GM11168 (cell line): Measurements from ENCODE around the gene AOC1.
"Not testable (repeated sequence)": the region's sequence is repeated elsewhere in the genome, so short reads cannot be mapped to it uniquely, and the experiment has no call there.

Experiments
- in situ Hi-C: fragments of 300-500 bp; cut with MboI; formaldehyde crosslinking; loops from one replicate; pipeline ENCODE4 v1.12.0; 2022; ENCODE audit warnings: low sequenced_read_pairs; ENCODE audit not compliant: unreplicated experiment

AOC1 gene

DNA sequence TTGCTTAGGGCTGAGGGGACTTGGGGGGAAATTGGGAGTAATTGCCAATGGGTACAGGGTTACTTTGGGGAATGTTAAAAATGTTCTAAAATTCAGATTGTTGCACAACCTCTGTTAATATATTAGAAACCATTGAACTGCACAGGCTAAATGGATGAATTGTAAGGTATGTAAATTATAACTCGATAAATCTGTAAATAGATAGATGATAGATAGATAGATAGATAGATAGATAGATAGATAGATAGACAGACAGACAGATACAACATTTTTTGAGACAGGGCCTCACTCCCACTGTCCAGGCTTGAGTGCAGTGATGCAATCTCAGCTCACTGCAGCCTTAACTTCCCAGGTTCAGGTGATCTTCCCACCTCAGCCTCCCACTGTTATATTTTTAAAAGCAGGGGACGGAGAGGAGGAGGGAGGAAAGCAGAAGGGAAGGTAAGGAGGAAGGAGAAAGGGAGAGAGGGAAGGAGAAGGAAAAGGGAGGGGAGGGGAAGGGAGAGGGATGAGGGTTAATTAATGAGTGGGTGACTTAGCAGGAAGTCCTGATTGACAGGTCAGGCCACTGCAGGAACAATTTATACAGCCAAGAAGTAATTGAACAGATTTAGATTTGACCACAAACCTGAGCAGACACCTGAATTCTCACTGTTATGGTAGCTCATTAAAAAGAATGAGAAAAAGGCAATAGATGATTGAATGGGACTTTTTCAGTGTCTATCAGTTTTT, 38.7 kb downstream of the AOC1 start:
- in situ Hi-C loops, result no loop called here

DNA sequence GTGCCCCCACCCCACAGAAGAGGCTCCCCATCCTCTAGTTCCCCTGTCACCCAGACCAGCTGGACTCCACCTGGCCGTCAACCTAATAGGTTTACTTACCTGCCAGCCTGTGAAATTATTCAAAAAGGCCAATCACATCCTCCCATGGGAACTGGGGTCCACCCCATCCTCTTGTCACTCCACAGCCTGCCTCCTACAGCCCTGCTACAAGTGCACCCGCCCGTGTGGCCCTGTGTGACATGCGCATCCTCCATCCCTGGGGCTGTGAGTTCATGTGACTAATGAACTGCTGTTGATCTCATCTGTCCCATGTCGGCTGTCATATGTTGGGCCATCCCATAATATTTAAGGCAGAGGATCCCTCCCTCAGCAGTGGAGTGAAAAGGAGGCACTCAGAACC, 39.4 kb downstream of the AOC1 start:
- in situ Hi-C loops, result no loop called here

DNA sequence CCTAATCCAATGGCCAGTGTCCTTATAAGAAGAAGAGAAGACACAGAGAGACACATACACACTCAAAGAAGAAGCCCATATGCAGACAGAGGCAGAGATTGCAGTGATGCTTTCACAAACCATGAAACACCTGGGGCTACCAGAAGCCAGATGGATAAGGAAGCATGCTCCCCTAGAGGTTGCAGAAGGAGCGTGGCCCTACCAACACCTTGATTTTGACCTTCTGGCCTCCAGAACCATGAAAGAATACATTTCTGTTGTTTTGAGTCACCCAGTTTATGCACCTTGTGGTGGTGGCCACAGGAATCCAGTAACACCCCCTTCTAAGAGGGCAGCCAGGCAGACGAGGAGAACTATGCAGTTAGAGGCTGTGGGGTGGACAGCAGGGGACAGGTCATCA, 43.5 kb downstream of the AOC1 start:
- in situ Hi-C loops, result no loop called here

DNA sequence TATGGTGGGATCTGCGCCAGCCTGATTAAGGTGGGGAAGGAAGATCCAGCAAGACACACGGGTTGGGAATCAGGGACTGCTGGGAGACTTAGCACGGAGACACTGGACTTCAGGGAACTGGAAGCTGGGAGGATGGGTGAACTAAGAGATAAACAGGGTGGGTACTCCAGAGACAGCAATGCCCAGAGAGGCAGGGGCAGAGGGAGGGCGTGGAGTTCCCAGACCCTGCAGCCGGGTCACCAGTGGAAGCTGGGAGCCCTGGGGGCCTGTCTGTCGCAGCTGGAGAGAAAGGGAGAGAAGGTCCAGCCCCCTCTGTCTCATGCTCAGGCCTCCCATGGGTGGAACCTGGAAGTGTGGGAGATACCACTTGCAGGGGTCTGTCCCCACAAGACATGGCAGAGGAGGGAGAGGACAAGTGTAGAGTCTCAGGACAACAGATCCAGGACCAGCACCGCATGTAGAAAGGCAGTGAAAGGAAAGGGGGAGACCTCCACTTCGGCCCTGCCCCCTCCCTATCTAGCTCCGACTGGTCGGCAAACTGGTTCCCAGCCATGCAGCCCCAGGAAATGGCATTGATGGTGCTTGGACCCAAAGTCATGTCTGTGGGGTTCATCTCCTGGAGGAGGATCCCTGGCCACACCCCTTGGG, 44.4 kb downstream of the AOC1 start:
- in situ Hi-C loops, result no loop called here

DNA sequence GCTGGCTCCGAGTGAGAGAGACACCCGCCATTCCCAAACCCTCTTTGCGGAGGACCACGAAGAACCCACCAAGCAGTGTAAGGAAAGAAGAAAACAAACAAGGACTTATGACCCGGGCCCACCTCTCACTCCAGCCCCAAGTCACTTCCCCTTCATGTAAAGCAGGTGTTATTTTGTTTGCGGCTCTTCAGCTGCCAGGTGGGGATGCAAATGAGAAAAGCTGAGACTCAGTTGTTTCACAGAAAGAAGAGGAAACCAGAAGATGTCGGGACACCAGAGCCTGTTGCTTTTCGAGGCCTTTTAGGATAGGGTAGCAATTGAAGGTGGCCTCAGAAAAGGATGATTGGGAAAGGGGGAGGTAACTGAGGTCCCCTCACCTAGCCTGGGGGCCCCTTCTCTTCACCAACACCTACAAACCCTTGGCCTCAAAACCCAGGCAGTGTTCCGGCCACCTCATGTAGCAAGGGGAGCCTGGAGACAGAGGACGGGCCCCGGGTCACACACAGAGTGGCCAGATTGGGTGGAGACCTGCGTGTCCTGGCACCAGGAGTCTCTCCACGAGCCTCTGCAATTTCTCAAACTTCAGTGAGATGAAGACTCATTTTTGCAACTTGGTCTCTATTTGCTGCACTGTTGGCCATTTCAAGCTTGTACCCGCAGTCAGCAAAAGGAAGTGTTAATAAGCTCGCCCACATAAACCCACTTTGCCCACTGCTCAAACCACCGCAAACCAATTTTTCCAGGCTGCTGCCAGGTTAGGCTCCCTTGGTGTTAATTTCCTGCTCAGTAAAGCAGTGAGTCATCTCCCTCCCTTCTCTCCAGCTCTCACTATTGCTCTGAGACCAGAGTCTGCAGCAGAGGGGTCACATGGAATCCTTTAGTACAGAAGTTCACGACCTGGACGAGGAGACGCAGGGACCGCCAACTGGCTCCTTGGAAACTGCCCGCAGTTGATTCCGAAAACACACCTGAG, 45.5 kb downstream of the AOC1 start:
- in situ Hi-C loops, result no loop called here

DNA sequence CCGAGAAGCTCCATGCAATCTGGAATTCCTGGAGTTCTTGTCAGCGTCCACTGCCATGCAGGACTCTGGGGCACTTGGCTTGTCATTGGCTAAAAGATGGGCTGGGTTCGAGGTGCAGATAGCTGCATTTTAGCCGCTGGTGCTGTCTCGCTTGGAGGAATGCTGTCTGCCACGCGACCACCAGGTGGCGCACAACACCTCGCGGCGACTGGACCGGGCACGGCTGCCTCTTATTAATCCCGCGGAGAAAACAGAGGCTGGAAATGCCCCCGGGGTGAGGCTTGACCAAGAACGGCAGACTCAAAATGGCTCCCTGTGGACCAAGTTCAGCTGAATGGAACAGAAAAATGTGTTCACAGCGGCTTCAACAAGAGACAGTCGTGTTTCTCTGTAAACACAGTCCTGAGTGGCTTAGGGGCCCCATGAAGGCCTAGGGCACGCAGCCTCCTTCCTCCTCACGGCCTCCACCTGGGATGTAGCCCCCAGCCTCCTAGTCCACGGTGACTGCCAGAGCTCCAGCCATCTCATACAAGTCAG, 46.2 kb downstream of the AOC1 start:
- in situ Hi-C loops, result no loop called here

DNA sequence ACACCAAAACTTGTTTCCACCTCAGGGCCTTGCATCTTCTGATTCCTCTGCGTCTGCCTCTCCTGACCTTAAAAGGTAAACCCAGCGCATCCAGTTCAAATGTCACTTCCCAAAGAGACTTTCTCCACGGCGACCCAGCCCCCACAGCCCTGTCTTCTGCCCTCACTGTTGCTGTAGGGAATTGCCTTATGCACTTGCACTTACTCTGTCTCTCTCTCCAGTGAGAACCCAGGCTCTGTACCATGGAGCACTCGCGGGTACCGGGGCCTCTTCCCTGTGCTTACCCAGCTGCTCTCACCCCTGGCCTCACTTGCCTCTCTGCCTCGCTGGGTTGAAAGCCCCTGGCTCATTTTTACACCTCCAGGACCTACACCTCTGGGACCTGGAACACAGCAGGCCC, 48.4 kb downstream of the AOC1 start:
- in situ Hi-C loops, result loop anchor here (10.0 kb wide), 1 partner anchor 114 kb away; no protein-coding TSS in a partner anchor

DNA sequence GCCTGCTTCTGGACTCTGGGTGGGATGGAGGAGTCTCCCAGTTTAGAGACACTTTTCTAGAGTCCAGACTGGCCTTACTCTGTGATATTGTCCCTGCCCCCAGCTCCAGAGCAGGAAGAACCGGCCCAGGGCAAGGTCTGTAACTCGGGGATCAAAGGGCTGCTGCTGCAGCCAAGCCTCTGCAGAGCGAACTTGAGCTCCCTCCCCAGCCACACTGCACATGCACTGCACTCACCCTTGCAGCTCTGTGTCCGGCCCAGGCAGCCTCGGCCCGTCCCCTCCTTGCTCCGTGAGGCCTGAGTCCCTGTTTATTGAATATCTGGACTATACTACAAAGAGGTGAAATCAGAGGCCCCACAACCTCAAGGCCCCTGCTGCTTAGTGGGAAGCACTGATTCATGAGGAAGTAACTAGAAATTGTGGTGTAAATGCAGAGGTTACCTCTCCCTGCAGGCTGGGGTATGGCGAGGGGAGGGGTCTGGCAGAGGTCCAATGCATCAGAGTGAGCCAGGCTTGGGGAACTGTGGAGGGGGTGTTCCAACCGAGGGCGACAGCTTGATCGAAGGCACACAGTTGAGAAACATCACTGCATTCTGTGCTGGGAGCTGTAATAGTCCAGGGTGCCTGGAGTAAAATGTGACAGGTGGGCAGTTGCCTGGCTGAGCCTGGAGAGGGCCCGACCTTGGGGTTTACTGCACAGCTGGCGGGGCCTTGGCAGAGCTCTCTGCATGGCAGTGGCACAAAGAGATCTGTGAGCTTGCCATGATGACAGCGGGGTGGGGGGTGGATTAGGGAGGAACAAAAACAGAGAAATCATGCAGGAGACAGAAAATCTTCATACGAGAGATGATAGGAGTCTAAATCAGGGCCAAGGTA, 49.1 kb downstream of the AOC1 start:
- in situ Hi-C loops, result loop anchor here (10.0 kb wide), 1 partner anchor 113 kb away; no protein-coding TSS in a partner anchor

DNA sequence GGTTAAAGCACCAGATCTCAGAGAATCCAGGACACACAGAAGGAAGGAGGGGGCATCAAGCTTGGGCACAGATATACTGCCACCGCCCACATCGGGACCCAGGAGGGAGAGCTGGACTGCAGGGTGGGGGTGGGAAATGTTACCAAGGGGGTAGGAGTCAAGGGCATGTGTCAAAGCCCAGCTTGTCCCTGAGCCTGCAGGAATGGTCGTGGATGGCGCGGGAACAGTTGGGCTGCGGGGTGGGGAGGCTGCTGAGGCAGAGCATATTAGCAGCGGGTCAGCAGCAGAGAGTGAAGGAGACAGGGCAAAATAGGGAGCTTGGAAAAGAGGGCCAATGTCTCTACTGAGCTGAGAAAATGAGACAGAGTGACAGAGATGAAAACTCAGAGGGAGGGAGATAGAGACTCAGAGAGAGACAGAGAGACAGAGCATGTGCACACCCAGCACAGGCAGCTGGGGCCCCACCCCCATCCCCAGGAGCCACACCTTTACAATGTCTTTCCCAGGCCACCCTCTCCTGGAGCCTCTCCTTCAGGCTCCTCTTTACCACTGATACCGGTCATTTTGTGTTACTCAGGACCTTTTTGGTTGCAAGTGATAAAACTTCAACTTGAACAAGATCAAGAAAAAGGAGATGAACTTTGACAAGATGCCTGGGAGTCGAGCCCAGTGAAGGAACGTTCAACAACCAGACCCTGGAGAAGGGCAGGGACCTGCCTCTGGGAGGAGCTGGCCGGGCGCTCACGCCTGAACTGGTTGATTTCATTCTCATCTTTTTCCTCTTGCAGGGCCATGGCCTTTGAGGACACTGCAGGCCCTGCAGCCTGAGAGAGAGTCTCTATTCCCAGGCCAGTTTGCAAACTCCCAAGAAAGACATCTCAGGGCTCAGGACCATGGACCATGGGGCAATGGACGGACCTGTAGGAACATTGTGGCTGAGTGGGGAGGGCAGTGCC, 50.0 kb downstream of the AOC1 start:
- in situ Hi-C loops, result loop anchor here (10.0 kb wide), 1 partner anchor 112 kb away; no protein-coding TSS in a partner anchor

DNA sequence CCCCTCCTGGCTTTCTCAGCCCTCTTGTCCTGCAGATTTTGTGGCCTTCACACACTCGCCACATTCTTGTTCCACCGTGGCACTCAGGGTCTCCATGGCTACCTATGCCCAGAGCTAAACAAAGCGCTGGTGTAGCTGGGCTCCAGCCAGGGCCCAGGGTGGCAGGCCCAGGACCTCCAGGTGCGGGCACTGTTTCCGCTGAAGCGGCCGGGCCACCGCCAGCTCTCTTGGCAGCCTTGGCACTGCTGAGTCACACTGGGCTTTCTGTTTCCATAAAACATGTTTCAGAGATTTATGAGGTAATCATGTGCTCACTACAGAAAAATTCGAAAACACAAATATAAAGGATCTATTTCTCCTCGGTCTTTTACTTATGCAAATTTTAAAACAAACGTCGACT, 51.3 kb downstream of the AOC1 start:
- in situ Hi-C loops, result loop anchor here (10.0 kb wide), 1 partner anchor 111 kb away; no protein-coding TSS in a partner anchor

DNA sequence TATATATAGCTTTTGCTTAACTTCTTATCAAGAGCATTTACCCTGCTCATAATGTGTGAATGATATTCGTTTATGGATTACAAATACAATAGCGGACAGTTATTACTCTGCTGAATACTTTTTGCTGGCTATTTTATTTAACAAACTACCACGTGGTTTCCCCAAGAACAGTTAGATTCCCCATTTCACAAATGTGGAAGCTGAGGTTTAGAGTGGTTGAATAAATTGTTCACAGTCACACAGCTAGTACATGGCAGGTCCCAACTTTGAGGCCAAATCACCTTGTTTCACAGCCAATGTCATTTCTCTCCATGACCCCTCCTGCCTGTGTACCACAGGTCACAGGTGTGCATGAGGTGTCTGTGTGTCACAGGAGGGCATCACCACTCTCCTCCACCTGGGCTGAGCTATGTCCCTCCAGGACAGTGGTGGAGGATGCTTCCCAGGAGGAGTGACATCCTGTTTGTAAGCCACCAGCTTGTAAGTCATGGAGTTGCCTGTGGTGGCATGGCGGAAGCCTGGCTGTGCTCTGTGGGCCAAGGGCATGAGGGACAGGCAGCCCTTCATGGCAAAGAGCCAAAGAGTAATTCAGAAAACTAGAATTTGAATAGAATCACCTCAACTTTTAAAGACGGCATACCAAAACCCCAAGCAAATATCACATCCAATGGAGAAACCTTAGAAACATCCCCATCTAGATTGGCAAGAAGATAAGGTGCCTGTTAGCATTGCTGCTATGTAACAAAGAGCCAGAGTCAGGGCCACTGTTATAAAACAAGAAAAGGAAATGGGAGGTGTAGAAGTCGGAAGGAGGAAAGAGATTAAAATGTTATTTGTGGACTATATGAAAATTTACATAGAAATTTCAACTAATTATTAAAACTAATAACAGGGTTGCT, 51.9 kb downstream of the AOC1 start:
- in situ Hi-C loops, result loop anchor here (10.0 kb wide), 1 partner anchor 111 kb away; no protein-coding TSS in a partner anchor

DNA sequence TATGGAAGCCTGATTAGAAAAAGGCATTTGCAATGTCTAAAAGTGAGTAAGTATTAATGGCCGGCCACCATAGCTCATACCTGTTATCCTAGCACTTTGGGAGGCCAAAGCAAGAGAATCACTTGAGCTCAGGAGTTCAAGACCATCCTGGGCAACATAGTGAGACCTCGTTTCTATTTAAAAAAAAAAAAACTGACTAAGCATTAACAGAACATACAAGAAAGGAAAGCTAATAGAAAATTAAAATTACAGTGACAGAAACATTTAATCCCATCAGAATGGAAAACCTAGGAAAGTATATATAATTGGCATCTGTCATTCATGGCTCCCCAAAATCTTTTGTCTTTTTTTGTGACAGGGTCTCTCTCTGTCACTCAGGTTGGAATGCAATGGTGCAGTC, 55.9 kb downstream of the AOC1 start:
- in situ Hi-C loops, result loop anchor here (10.0 kb wide), 1 partner anchor 107 kb away; no protein-coding TSS in a partner anchor

DNA sequence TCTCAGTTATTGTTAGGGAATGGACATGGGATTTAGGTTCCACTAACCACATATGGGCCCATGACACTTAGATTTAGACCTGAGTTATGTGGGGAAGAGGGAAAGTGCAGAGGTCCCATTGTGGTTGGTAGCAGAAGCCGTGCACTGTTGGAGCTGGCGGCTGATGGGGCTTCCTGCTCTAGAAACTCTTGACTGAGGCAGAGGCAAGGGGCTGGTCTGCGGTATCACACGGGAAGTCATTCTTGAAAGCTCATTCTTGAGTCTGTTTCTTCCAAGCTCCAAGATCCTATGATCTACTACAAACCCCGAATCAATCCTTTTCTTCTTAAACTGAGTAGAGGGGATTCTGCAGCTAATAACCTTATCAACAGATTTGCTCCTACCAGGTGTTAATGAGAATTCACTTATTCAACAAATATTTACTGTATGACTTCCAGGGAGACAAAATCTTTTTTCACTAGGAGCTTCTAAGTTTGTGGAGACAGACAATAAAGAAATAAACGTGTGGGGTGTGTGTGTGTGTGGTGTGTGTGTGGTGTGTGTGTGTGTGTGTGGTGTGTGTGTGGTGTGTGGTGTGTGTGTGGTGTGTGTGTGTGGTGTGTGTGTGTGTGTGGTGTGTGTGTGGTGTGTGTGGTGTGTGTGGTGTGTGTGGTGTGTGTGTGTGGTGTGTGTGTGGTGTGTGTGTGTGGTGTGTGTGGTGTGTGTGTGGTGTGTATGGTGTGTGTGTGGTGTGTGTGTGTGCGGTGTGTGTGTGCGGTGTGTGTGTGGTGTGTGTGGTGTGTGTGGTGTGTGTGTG, 57.1 kb downstream of the AOC1 start:
- in situ Hi-C loops, result loop anchor here (10.0 kb wide), 1 partner anchor 105 kb away; no protein-coding TSS in a partner anchor

DNA sequence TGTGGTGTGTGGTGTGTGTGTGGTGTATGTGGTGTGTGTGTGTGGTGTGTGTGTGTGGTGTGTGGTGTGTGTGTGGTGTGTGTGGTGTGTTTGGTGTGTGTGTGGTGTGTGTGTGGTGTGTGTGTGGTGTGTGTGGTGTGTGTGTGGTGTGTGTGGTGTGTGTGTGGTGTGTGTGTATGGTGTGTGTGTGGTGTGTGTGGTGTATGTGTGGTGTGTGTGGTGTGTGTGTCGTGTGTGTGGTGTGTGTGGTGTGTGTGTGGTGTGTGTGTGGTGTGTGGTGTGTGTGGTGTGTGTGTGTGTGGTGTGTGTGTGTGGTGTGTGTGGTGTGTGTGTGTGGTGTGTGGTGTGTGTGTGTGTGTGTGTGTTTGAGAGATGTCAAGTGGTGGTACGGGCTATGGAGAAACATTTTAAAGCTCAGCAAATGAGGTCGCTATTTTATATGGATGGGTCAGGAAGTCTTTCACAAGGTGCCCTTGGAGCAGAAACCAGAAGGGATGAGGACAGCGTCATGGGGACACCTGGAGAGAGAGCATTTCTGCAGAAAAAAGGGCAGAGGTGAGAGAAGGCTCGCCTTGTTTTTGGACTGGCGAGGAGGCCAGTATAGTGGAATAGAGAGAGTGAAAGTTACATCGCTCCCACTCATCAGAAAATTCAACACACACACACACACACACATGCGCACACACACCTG, 58.1 kb downstream of the AOC1 start:
- in situ Hi-C loops, result not testable (repeated sequence)

DNA sequence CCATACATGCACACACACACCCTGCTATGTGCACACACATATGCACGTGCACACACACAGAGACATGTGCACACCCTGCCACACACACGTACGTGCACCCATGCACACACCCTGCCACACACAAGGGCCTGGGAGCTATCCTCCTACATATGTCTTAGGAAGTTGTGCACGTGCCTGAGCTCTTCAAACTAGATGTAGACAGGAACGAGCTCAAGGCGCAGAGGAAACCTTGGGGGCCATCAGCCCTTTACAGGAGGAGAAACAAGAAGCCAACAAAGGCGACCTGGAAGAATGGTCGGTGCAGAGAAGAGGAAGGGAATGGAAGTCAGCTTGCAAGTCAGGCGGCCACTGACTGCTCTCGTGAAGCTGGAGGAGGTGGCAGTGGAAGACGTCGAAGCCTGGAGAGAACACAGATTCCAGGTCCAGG, 58.7 kb downstream of the AOC1 start:
- in situ Hi-C loops, result no loop called here
